ENCODE measurements around the gene ZC3H18.

Gene ZC3H18

GRCh38 chr16:88627531-88628411, 57.6 kb downstream of the ZC3H18 start:
- no peak for DNase-seq

GRCh38 chr16:88628512-88628974, 58.3 kb downstream of the ZC3H18 start:
- no peak for DNase-seq

GRCh38 chr16:88629835-88630234, 59.6 kb downstream of the ZC3H18 start:
- no peak for DNase-seq

- DNase-seq = no peak
These were observed 60.2 kb downstream of the ZC3H18 start for GRCh38 chr16:88630433-88630832.

DNA sequence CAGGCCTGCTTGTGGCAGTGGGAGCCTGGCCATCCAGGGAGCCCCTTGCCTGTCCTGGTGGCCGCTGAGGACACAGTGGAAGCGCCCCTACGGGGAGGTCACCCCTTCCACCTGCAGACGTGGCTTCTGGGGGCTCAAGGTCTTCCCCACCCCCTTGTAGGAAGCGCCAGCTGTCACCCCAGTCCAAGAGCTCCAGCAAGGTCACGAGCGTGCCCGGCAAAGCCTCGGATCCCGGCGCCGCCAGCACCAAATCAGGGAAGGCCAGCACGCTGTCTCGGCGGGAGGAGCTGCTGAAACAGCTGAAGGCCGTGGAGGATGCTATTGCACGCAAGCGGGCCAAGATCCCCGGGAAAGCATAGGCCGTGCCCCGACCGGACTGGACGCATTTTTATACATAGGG, 60.7 kb downstream of the ZC3H18 start:
- no peak for DNase-seq

DNA sequence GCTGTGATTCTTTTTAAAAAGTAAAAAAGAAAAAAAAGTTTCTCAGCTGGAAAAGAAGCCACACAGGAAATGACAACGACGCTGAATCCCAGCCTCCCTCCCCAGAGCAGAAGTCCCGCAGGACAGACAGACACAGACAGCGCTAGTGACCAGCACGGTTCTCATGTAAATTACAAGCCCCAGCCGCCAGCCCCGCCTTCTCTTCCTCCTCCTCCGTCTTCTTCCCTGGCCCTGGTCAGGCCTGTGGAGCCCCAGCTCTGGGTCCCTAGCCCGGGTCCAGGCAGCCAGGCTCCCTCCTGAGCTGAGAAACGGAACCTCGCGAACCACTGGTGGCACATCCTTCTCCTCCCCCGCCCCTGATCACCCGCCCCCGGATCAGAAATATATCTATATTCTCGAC, 61.2 kb downstream of the ZC3H18 start:
- DNase-seq = no peak

GRCh38 chr16:88631920-88632586, 61.9 kb downstream of the ZC3H18 start:
- DNase-seq = no peak

- DNase-seq = no peak
These were observed 62.4 kb downstream of the ZC3H18 start for GRCh38 chr16:88632587-88632930.

- no peak for DNase-seq
These were observed 63.5 kb downstream of the ZC3H18 start for GRCh38 chr16:88633684-88634140.

DNA sequence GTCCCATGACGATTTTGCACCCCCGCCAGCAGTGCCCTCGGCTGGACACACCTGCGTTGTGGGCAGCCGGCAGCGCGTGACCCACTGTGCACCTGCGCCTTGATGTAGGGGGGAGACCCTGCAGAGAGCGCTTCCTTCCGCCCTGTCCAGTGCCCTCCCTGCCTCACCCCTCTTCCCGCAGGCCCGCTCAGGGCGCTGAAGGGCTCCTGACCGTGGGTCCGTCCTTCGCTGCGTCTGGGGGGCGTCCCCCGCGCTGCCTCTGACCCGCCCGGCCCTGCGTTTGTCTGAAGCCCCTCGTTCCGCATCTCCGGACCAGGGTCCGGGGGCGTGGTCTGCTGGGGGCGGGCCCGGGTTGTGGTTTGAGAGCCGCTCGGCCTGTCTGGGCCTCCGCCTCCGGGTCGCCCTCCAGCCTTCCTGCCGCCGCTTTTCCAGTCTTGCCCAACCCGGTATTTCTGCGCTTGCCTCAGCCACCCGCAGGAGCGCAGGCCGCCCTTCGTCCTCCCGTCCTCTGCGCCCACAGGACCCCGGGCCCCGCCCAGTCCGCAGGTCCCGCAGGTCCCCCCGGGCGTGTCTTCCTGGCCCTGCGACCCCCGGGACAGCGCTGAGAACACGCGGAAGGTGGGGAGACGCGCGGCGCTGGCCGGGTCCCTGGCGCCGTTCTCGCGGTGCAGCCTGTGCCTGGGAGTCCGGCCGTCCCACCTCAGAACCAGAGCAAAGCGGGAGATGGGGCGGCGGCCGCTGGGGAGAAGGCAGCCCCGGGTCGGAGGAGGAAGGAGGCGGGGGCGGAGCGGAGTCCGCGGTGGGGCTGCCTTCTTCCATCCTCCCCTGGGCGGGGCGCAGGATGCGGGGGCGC, 64.2 kb downstream of the ZC3H18 start:
- DNase-seq = no peak

DNA sequence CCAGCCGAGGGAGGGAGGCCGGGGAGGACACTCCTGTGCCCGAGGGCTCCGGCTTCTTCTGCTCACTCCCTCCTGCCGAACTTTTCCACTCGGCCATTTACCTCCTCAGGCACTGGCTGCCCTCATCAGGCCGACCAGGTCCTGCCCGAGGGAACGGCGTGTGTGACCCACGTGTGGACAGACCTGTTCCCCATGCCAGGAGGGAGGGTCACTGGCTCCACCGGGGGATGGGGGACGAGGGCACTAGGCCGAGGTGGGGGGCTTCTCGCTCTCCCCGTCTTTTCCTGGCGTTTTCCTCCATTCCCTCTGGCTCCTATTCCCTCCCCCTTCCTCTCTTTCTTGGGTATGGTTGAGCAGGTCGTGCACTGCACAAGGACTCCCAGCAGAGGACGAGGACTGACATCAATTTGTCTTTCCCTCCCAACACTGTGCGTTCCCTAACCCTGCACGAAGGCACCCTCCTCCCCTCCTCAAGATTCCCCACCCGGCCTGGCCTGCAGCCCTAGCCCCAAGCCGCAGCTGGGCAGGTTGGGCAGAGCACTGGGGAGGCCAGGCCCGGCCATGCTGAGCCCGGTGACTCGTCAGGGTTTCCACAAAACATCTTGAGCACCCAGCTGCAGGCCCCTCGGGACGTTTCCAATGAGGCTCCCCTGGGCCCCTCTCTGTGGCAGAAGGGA, 64.9 kb downstream of the ZC3H18 start:
- DNase-seq = no peak

DNA sequence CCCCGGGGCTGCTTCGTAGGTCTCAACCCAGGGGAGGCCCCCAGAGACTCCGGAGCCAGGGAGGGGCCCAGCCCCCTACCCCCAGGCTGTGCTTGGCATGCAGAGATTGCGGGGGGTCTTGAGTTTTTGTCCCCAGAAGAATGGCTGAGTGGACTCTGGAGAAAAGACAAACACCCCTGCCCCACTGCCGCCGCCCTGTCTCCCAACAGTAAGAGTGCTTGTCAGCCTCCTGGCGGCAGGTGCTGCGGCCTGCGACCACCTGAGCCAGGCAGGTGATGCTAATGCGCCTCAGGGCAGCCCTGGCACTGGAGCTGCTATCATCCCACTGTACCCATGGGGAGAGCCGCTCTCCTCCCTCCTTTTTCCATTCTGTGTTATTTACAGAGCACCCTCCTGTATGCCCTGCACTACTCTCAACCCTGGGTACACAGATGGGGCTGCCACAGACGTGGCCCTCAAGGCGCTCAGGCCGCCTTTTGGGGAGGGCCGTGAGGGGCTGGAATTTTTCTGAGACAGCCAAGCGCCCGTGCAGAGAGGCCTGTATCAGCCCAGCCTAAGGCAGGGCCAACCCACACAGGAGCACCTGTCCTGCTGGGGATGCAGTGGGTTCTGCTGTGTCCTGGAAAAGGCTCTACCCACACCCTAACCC, 65.6 kb downstream of the ZC3H18 start:
- no peak for DNase-seq

GRCh38 chr16:88636488-88637265, 66.5 kb downstream of the ZC3H18 start:
- no peak for DNase-seq

GRCh38 chr16:88638323-88639230, 68.4 kb downstream of the ZC3H18 start, which contains the start of gene IL17C:
Gene IL17C (plus strand): TSS chr16:88638572. CDS start chr16:88638642, 70 bp downstream.
- DNase-seq = no peak

DNA sequence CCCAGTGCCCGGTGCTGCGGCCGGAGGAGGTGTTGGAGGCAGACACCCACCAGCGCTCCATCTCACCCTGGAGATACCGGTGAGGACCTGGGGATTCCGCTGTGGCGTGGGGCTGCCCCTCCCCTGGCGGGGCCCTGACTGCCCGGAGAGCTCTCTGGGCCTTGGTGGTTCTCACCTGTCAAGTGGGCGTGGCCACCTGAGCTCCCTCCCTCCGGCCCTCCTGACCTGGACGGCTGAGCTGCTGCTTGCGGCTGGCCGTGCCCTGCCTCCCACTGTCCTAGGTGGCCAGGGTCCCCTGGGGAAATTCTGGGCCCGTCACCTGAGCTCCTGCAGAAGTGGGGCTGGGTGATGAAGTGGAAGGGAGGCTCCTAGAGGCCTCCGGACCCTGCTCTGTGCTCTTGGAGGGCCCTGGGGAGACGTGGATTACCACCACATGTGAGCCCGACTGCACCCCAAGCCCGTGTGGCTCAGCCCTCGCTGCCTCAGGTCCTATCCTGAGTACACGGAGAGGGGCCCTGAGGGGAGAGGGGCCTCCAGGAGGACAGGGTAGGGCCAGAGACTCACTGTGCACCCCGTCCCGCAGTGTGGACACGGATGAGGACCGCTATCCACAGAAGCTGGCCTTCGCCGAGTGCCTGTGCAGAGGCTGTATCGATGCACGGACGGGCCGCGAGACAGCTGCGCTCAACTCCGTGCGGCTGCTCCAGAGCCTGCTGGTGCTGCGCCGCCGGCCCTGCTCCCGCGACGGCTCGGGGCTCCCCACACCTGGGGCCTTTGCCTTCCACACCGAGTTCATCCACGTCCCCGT, 69.2 kb downstream of the ZC3H18 start:
- no peak for DNase-seq

- no peak for DNase-seq
These were observed 69.9 kb downstream of the ZC3H18 start for GRCh38 chr16:88640039-88640495.

- no peak for DNase-seq
These were observed 70.5 kb downstream of the ZC3H18 start for GRCh38 chr16:88640498-88641247.

Measured in HCEC 1CT (cell line).